ENCODE measurements around the gene ALDH3B1. TPM values are rescaled to one million over a fixed set of nuclear protein-coding genes. Genes with fewer than 3 reads are reported as not detected.

Gene ALDH3B1
- total and polyA plus RNA-seq, 9 of the 15 experiments (the other 6 are each of a cell fraction or from before 2014, with no cell fraction given) = 0.01 to 0.35 (median 0.07) TPM; not detected in 2

GRCh38 chr11:68040101-68040956, 30.2 kb downstream of the ALDH3B1 start (continued):
- TF ChIP-seq CLOCK (CRISPR knock-in tag; IDR thresholded peaks at IDR 0.05; ENCODE audit: borderline replicate concordance) (0 out of 2 replicates have a peak, but pooled peaks have one; percentile 54), KLF10 (CRISPR knock-in tag; IDR thresholded peaks at IDR 0.05) (no peak), ZFP36 (IDR thresholded peaks at IDR 0.05; ENCODE audit: low read depth, low read length, partially characterized antibody) (peak; percentile 87), LEF1 (IDR thresholded peaks at IDR 0.05) (no peak), CBX8 (IDR thresholded peaks at IDR 0.05; ENCODE audit: borderline replicate concordance, extremely low read depth, low read depth, low read length, poor library complexity, severe bottlenecking) (no peak), RCOR1 (IDR thresholded peaks at IDR 0.05; ENCODE audit: borderline replicate concordance in 1 of 2, low read depth in 2 of 2, low read length in 2 of 2) (peak in 1 of 2 experiments; percentile 46; a peak in 1 of 4 replicates), ZBTB17 (CRISPR knock-in tag; IDR thresholded peaks at IDR 0.05) (no peak), MCM7 (IDR thresholded peaks at IDR 0.05) (no peak), ZNF408 (CRISPR knock-in tag; IDR thresholded peaks at IDR 0.05; ENCODE audit: low read depth) (no peak), ZNF324 (CRISPR knock-in tag; IDR thresholded peaks at IDR 0.05) (no peak), TOE1 (IDR thresholded peaks at IDR 0.05; ENCODE audit: borderline replicate concordance) (no peak), TOE1 (CRISPR knock-in tag; IDR thresholded peaks at IDR 0.05; ENCODE audit: borderline replicate concordance, low read depth) (no peak), RUNX1 (IDR thresholded peaks at IDR 0.05; ENCODE audit: low read depth) (no peak), CREB3 (tag; conservative IDR thresholded peaks at IDR 0.05; ENCODE audit: low read depth) (no peak), PYGO2 (tag; IDR thresholded peaks at IDR 0.05) (no peak), ZBTB11 (CRISPR knock-in tag; IDR thresholded peaks at IDR 0.05) (0 out of 6 replicates have a peak, but pooled peaks of 1 of the 3 experiments have one; percentile 6)

All from K562 (cell line).